ENCODE data around the gene DOCK8. TPM values are rescaled to one million over a fixed set of nuclear protein-coding genes. Genes with fewer than 3 reads are reported as not detected.

Gene DOCK8
- total and polyA plus RNA-seq, 2 of the 4 experiments (the other 2 are of a cell fraction) = not detected

DNA sequence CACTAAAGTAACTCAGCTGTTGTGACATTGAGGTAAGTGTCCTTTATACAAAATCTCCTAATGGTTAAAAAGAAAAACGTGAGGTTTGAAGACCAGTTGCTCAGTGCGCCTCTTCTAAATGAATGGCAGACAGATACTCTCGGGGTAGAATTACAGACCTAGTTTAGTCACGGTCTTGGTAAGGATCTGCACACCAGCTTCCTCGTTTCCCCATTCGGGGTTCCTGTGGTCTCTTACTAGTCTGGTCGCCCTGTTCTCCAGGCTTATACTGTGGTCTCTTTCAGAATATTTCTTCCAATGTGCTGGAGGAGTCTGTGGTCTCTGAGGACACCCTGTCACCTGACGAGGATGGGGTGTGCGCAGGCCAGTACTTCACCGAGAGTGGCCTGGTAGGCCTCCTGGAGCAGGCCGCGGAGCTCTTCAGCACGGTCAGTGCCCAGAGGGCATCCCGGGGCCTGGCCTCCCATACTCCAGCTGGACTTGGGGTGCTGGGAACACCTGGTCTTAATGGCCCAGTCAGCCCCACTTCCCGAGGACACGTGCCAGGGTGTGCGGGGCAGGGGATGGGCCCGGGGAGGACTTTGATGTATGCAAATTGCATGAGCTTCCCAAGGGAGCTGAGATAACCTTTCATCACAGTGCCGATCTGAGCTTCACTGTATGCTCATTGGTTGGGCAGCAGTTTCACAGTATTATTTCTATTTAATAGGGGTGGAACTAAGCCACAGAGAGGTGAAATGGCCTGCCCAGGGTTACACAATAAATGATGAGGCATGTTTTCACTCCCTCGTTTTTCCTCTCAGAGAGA is 224.5 kb downstream of the DOCK8 start:
- H3K9ac ChIP-seq (ENCODE audit: low read depth, low read length) = no peak overlapping the region
- 93% methylated on average over 6 of the region's 20 CpGs; no CpG with 5 or more reads in 1 of the 2 experiments for WGBS, 2 experiments (ENCODE audit: extremely low coverage in 2 of 2, insufficient read length in 1 of 2)
- no peak overlapping the region for H2BK5ac ChIP-seq (ENCODE audit: low read depth, low read length, poor library complexity, severe bottlenecking)
- H3K27me3 ChIP-seq (ENCODE audit: control insufficient read depth, insufficient read depth, low read length) = peaks cover 2% of the 10 kb centered on the region
- in situ Hi-C loops (cut with MboI; ENCODE audit: low sequenced_read_pairs) (no loop called here), intact Hi-C loops (cut with micrococcal nuclease) (loop anchor here (5.0 to 10.0 kb wide), 2 partner anchors 54 to 313 kb away; no protein-coding TSS in a partner anchor), dilution Hi-C loops (cut with HindIII; ENCODE audit: low sequenced_read_pairs, unreplicated experiment) (no loop called here)
- H3K36me3 ChIP-seq (ENCODE audit: control insufficient read depth, insufficient read depth, low read length) = no peaks in the 10 kb centered on the region
- H3K9me1 ChIP-seq (ENCODE audit: insufficient read depth, low read length) = peaks cover 3% of the 10 kb centered on the region; the same call in 1 of the 2 replicates
- CTCF ChIA-PET = no interaction called here
- no peak overlapping the region for H3K4ac ChIP-seq (ENCODE audit: low read depth, low read length)
- DNase-seq (no peak), ATAC-seq (ENCODE audit: low read depth) (peak; percentile 9)
- no peak overlapping the region for H2AK9ac ChIP-seq (replicated peaks; ENCODE audit: low read depth, low read length, poor library complexity)
- H4K8ac ChIP-seq (ENCODE audit: low read depth in 2 of 2, low read length in 2 of 2) = peak overlapping the region in 1 of 2 experiments; percentile 60; a peak in 1 of 4 replicates
- H2BK15ac ChIP-seq (ENCODE audit: low read depth, low read length) = peak overlapping the region; percentile 3; the same call in 1 of the 3 replicates
- POLR2A ChIA-PET (ENCODE audit: unreplicated experiment) = interaction anchor here (0.6 kb wide), 1 partner anchor 252 kb away, joined by 3 read pairs; no protein-coding TSS in a partner anchor
- no peak overlapping the region for H3K4me3 ChIP-seq (ENCODE audit: insufficient read depth, low read depth, low read length)
- H2BK120ac ChIP-seq (ENCODE audit: low read depth, low read length) = no peak overlapping the region
- H2AK5ac ChIP-seq (ENCODE audit: low read depth, low read length) = no peak overlapping the region; the same call in 1 of the 2 replicates
- no peak overlapping the region for H3K14ac ChIP-seq (replicated peaks; ENCODE audit: low read depth, low read length)
- no peaks in the 10 kb centered on the region for H4K20me1 ChIP-seq (ENCODE audit: insufficient read depth, low read length)
- no peak overlapping the region for H2BK20ac ChIP-seq (ENCODE audit: low read depth, low read length)
- no peak overlapping the region for H3K23ac ChIP-seq (ENCODE audit: low read depth, low read length)
- no peak overlapping the region for H3K56ac ChIP-seq (ENCODE audit: extremely low read depth, insufficient read depth, low read length)
- H2AFZ ChIP-seq (replicated peaks; ENCODE audit: low read length, poor library complexity) = no peak overlapping the region
- H3K4me1 ChIP-seq (ENCODE audit: control insufficient read depth, insufficient read depth, low read length) = peaks cover 13% of the 10 kb centered on the region
- H3K9me3 ChIP-seq (ENCODE audit: control insufficient read depth, insufficient read depth, low read length) = no peaks in the 10 kb centered on the region
- H4K5ac ChIP-seq (ENCODE audit: low read depth, low read length) = peak overlapping the region; percentile 42; the same call in 1 of the 2 replicates
- no peak overlapping the region for H3K4me2 ChIP-seq (ENCODE audit: low read depth, low read length)
- H3K18ac ChIP-seq (ENCODE audit: low read depth, low read length) = peak overlapping the region; percentile 64; the same call in 1 of the 2 replicates
- H4K91ac ChIP-seq (ENCODE audit: insufficient read depth, low read depth, low read length) = no peak overlapping the region; the same call in 1 of the 2 replicates
- TF ChIP-seq MAFK (IDR thresholded peaks at IDR 0.05; ENCODE audit: low read depth, low read length) (no peak), FOS (IDR thresholded peaks at IDR 0.05; ENCODE audit: low read depth, low read length) (no peak), MXI1 (IDR thresholded peaks at IDR 0.05; ENCODE audit: borderline replicate concordance, low read depth, low read length) (no peak)
- peak overlapping the region; percentile 98; the same call in 1 of the 2 replicates for H3K27ac ChIP-seq (ENCODE audit: insufficient read depth, low read length)
- no peaks in the 10 kb centered on the region for H3K79me1 ChIP-seq (ENCODE audit: low read depth in 1 of 2, low read length in 2 of 2)
- BruUV-seq (replicated peaks) = no TSS peak
